ENCODE data around the gene AKIRIN2. TPM values are rescaled to one million over a fixed set of nuclear protein-coding genes. Genes with fewer than 3 reads are reported as not detected.
A peak's percentile ranks its signal among the peaks of the same experiment; 100 is the strongest.

The AKIRIN2 gene
- total RNA-seq (10 to 100 TPM; 24.3 to 47.3 (median 43.3) TPM), polyA plus RNA-seq (10 to 100 TPM; 34.0 to 53.6 TPM)
- long read RNA-seq, donor 1, transcript AKIRIN2-201 (5 exons, 1,662 nt), result major isoform, 61 of 63 reads
- long read RNA-seq, donor 1, partial matches to known transcripts, result 0 of 63 reads
- long read RNA-seq, donor 1, other reads (novel, unspliced or antisense), result 2 of 63 reads
- long read RNA-seq, donor 2, transcript AKIRIN2-201 (5 exons, 1,662 nt), result major isoform, 29 of 29 reads
- long read RNA-seq, donor 2, partial matches to known transcripts, result 0 of 29 reads
- long read RNA-seq, donor 2, other reads (novel, unspliced or antisense), result 0 of 29 reads
- long read RNA-seq, donor 3, transcript AKIRIN2-201 (5 exons, 1,662 nt), result major isoform, 72 of 76 reads
- long read RNA-seq, donor 3, partial matches to known transcripts, result 0 of 76 reads
- long read RNA-seq, donor 3, other reads (novel, unspliced or antisense), result 4 of 76 reads

DNA sequence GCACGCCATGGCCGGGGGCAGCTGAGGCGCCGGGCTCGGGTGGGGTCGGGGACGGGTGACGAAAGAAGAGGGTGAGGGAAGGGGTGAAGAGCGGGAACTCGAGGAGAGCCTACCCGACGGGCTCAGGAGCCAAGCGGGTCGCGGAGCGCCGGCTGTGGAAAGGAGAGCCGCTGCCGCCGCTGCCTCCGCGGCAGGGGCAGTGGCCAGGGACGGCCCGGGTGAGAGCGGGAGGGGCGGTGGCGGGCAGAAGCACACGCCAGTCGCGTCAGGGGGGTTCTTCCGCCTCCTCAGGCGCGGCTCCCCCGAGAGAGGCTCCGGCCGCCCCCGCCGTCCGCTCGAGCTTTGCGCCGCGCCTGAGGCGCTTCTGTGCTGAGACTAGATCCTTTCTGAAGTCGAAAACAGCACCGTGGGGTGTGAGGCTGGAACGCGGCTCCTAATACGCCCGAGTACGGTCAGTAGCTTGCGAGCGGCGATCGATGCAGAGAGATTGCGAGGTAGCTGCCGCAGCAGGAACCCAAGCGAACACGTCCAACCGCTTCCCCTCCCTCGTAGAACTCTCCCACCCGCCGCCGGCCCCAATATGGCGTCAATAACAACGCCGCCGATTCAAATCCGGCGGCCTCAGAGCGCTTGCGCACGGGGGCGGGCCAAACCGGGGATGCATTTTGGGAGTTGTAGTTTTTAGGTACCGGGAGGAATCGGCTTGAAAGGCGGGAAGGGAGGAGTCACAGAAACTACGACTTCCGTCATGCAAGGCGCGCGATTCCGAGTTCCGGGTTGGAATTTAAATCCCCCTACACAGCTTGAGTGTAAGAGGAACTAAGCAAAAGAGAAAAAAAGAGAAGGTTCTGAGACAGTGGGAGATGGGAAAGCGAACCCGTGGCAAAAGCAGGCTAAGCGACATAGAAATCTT is at the start of gene AKIRIN2:
TSS of gene AKIRIN2 (minus strand) at position 558 of the 913 bp plus-strand sequence. CDS start at position 9, 549 bp downstream.
- no peaks in the 10 kb centered on the region for H3K9me3 ChIP-seq
- peaks cover 3% of the 10 kb centered on the region for H3K4me1 ChIP-seq (ENCODE audit: insufficient read depth)
- peak within 1 kb of the TSS; percentile 89 for H3K4me3 ChIP-seq
- WGBS, 3 donors, result 0% methylated on average over 73 to 88 of the region's 88 CpGs
- H3K27ac ChIP-seq, result peak within 1 kb of the TSS; percentile 79 to 91
- peak; percentile 95 to 97 (median 97) for DNase-seq
- no peaks in the 10 kb centered on the region for H3K36me3 ChIP-seq
- no peaks in the 10 kb centered on the region for H3K27me3 ChIP-seq
- intact Hi-C loops (cut with DNase I), result no loop called here
- TF ChIP-seq POLR2A (IDR thresholded peaks at IDR 0.05), result peak; percentile 96
- TF ChIP-seq EP300 (IDR thresholded peaks at IDR 0.05), result no peak
- TF ChIP-seq, protein P1, sequence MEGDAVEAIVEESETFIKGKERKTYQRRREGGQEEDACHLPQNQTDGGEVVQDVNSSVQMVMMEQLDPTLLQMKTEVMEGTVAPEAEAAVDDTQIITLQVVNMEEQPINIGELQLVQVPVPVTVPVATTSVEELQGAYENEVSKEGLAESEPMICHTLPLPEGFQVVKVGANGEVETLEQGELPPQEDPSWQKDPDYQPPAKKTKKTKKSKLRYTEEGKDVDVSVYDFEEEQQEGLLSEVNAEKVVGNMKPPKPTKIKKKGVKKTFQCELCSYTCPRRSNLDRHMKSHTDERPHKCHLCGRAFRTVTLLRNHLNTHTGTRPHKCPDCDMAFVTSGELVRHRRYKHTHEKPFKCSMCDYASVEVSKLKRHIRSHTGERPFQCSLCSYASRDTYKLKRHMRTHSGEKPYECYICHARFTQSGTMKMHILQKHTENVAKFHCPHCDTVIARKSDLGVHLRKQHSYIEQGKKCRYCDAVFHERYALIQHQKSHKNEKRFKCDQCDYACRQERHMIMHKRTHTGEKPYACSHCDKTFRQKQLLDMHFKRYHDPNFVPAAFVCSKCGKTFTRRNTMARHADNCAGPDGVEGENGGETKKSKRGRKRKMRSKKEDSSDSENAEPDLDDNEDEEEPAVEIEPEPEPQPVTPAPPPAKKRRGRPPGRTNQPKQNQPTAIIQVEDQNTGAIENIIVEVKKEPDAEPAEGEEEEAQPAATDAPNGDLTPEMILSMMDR (IDR thresholded peaks at IDR 0.05), result peak in 1 of 3 donors; percentile 26

DNA sequence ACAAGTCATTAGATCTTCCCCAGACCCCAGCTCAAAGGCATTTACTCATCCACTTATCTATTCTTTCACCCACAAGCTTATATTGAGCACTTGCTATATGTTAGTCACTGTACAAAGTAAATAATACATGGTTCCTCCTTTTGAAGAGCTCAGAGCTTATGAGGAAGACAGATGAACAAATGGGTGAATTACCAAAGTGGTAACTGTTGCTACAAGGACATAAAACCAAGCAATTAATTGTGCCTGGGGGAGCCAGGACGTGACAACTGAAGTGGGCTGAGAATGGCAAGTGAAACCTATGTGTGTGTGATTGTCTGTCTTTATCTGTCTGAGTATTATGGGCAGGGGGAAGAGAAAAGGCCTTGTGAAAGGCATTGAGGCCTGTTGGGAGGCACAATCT is 45.6 kb upstream of the AKIRIN2 start:
- Histone ChIP-seq H3K4me3 (no peak overlapping the region), H3K27ac (no peak overlapping the region), H3K4me1 (ENCODE audit: insufficient read depth) (no peaks in the 10 kb centered on the region), H3K36me3 (no peaks in the 10 kb centered on the region), H3K27me3 (no peaks in the 10 kb centered on the region), H3K9me3 (no peaks in the 10 kb centered on the region)
- intact Hi-C loops (cut with DNase I), result no loop called here
- no peak for DNase-seq
- TF ChIP-seq, protein P1 (IDR thresholded peaks at IDR 0.05), result no peak
- no peak for TF ChIP-seq POLR2A (IDR thresholded peaks at IDR 0.05)
- no peak for TF ChIP-seq EP300 (IDR thresholded peaks at IDR 0.05)
- 84 to 88% (median 85%) methylated on average over 1 of the region's 1 CpG for WGBS, 3 donors

DNA sequence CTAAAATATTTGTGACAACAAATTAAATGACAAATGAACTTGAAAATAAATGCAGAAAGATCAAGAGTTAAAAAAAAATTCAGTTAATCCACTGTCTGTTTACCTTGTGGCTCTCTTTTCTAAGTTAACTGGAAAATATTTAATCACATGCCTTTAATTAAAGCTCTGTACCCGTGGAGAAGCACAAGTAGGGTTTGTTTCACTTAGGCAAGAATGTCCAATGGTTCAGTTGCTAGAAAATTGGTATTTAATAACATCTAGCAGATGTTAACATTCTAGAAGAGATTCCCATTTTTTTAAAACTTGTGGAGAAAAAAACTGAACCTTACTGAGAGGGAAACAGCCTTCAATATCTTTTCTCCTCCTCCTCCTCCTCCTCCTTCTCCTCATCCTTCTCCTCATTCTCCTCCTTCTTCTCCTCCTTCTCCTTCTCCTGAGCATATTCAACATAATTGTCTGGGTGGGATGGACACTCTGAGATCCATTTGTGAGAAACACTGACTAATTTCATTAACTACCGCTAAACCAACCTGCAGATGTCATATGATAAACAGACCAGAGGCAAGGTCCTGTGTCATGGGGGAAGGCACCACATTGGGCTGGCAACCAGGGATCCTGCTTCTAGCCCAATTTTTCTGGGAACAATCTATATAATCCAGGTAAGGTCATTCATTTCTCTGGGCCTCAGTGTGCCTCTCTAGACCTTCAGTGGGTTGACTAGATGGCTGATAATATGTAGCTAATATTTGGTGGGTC is 44.1 kb upstream of the AKIRIN2 start:
- no peak overlapping the region for H3K4me3 ChIP-seq
- H3K9me3 ChIP-seq, result no peaks in the 10 kb centered on the region
- H3K27me3 ChIP-seq, result no peaks in the 10 kb centered on the region
- DNase-seq, result no peak
- WGBS, 3 donors, result 44 to 49% (median 46%) methylated on average over 2 of the region's 2 CpGs
- no peak overlapping the region for H3K27ac ChIP-seq
- intact Hi-C loops (cut with DNase I), result no loop called here
- TF ChIP-seq POLR2A (IDR thresholded peaks at IDR 0.05) (no peak), EP300 (IDR thresholded peaks at IDR 0.05) (no peak)
- TF ChIP-seq, protein P1 (IDR thresholded peaks at IDR 0.05), result no peak
- no peaks in the 10 kb centered on the region for H3K4me1 ChIP-seq (ENCODE audit: insufficient read depth)
- no peaks in the 10 kb centered on the region for H3K36me3 ChIP-seq

DNA sequence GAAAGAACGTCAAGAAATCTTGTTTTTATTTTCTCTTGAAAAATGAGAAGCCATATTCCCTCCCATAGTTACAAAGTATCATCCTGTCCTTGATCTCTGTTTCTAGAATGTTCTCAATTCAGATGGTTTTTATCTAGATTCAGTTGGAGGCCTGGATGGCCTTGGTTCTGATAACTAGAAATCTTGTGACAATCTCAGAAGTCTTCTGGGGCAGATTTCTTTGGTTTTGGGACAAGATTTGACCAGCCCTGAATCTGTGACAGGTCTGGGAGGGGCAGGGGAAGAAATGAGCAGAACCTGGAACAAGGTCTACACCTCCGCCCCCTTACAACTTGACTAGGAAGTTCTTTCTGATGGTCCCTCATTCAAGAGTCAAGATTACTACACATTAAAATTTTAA is 41.4 kb upstream of the AKIRIN2 start:
- intact Hi-C loops (cut with DNase I), result no loop called here
- no peaks in the 10 kb centered on the region for H3K36me3 ChIP-seq
- DNase-seq, result no peak
- no peak overlapping the region for H3K4me3 ChIP-seq
- H3K9me3 ChIP-seq, result no peaks in the 10 kb centered on the region
- no peak overlapping the region for H3K27ac ChIP-seq
- WGBS, 3 donors, result 25 to 66% (median 55%) methylated on average over 2 of the region's 2 CpGs
- TF ChIP-seq, protein P1 (IDR thresholded peaks at IDR 0.05), result no peak
- no peaks in the 10 kb centered on the region for H3K27me3 ChIP-seq
- H3K4me1 ChIP-seq (ENCODE audit: insufficient read depth), result no peaks in the 10 kb centered on the region
